ENCODE measurements around the gene SPAAR. TPM values are rescaled to one million over a fixed set of nuclear protein-coding genes. Genes with fewer than 3 reads are reported as not detected.
A peak's percentile ranks its signal among the peaks of the same experiment; 100 is the strongest.

SPAAR gene
- total and polyA plus RNA-seq, 4 donors, result 0.65 to 2.4 (median 1.1) TPM

- H3K27ac ChIP-seq (ENCODE audit: low read depth in 1 of 2, low read length in 2 of 2), result no peak overlapping the region
- TF ChIP-seq REST (IDR thresholded peaks at IDR 0.05), result no peak
- TF ChIP-seq EGR1 (IDR thresholded peaks at IDR 0.05; ENCODE audit: low read depth in 2 of 2), result no peak
- no peak for TF ChIP-seq GABPA (IDR thresholded peaks at IDR 0.05 in 1 of 2, conservative IDR thresholded peaks at IDR 0.05 in 1 of 2)
- no peak for TF ChIP-seq FOXA1 (IDR thresholded peaks at IDR 0.05)
- no peak for TF ChIP-seq YY1 (IDR thresholded peaks at IDR 0.05)
- no peak for TF ChIP-seq SP1 (IDR thresholded peaks at IDR 0.05)
- TF ChIP-seq TAF1 (conservative IDR thresholded peaks at IDR 0.05), result no peak
- TF ChIP-seq RXRA (IDR thresholded peaks at IDR 0.05), result no peak
- TF ChIP-seq HNF4A (conservative IDR thresholded peaks at IDR 0.05), result no peak
- no peak for TF ChIP-seq NR2F2 (IDR thresholded peaks at IDR 0.05)
- H3K4me1 ChIP-seq (ENCODE audit: control insufficient read depth in 4 of 4, insufficient read depth in 4 of 4, low read length in 3 of 4), result peaks cover 0 to 9% (median 4%) of the 10 kb centered on the region in 4 donors
- no peaks in the 10 kb centered on the region for H3K27me3 ChIP-seq (ENCODE audit: control insufficient read depth in 4 of 4, insufficient read depth in 4 of 4, low read length in 3 of 4)
- no peaks in the 10 kb centered on the region for H3K9me3 ChIP-seq (ENCODE audit: control insufficient read depth in 4 of 4, low read length in 3 of 4)
- DNase-seq (ENCODE audit: low spot score), result no peak
- H3K9ac ChIP-seq (ENCODE audit: low read depth in 1 of 2, low read length in 2 of 2), result no peak overlapping the region
- no peaks in the 10 kb centered on the region for H3K36me3 ChIP-seq (ENCODE audit: control insufficient read depth in 4 of 4, insufficient read depth in 3 of 4, low read depth in 1 of 4, low read length in 3 of 4)
- 69% methylated on average over 3 of the region's 3 CpGs for WGBS
- no peak overlapping the region for H3K4me3 ChIP-seq (ENCODE audit: low read depth in 1 of 3, low read length in 3 of 3)
Observed at GRCh38 chr9:35944841-35945240, 35.6 kb downstream of the SPAAR start.

GRCh38 chr9:35945341-35946018 lies 36.2 kb downstream of the SPAAR start:
- TF ChIP-seq FOXA1 (IDR thresholded peaks at IDR 0.05) (no peak), SP1 (IDR thresholded peaks at IDR 0.05) (peak; percentile 36), GABPA (IDR thresholded peaks at IDR 0.05 in 1 of 2, conservative IDR thresholded peaks at IDR 0.05 in 1 of 2) (peak; percentile 75 to 87), NR2F2 (IDR thresholded peaks at IDR 0.05) (peak; percentile 49), REST (IDR thresholded peaks at IDR 0.05) (no peak), ATF3 (IDR thresholded peaks at IDR 0.05) (no peak), RAD21 (IDR thresholded peaks at IDR 0.05) (peak; percentile 93 to 94), MAX (IDR thresholded peaks at IDR 0.05) (peak; percentile 63), CTCF (IDR thresholded peaks at IDR 0.05; ENCODE audit: low read depth, low read length, missing input control) (peak; percentile 86), ZBTB33 (IDR thresholded peaks at IDR 0.05) (no peak), EGR1 (IDR thresholded peaks at IDR 0.05; ENCODE audit: low read depth in 2 of 2) (peak in 1 of 2 donors; percentile 71), FOXA2 (IDR thresholded peaks at IDR 0.05) (no peak), JUND (IDR thresholded peaks at IDR 0.05) (no peak), YY1 (IDR thresholded peaks at IDR 0.05) (peak; percentile 54), HNF4A (conservative IDR thresholded peaks at IDR 0.05) (peak; percentile 11 to 52), HNF4G (IDR thresholded peaks at IDR 0.05) (peak; percentile 10), RXRA (IDR thresholded peaks at IDR 0.05) (peak; percentile 40 to 43), TAF1 (conservative IDR thresholded peaks at IDR 0.05) (no peak)
- H3K9ac ChIP-seq (ENCODE audit: low read depth in 1 of 2, low read length in 2 of 2), result no peak overlapping the region
- no peaks in the 10 kb centered on the region for H3K9me3 ChIP-seq (ENCODE audit: control insufficient read depth in 4 of 4, low read length in 3 of 4)
- H3K4me3 ChIP-seq (ENCODE audit: low read depth in 1 of 3, low read length in 3 of 3), result peak overlapping the region in 2 of 3 donors; percentile 4 to 40
- 29% methylated on average over 10 of the region's 10 CpGs for WGBS
- DNase-seq (ENCODE audit: low spot score), result peak; percentile 73
- H3K36me3 ChIP-seq (ENCODE audit: control insufficient read depth in 4 of 4, insufficient read depth in 3 of 4, low read depth in 1 of 4, low read length in 3 of 4), result no peaks in the 10 kb centered on the region
- H3K4me1 ChIP-seq (ENCODE audit: control insufficient read depth in 4 of 4, insufficient read depth in 4 of 4, low read length in 3 of 4), result peaks cover 0 to 9% (median 4%) of the 10 kb centered on the region in 4 donors
- H3K27me3 ChIP-seq (ENCODE audit: control insufficient read depth in 4 of 4, insufficient read depth in 4 of 4, low read length in 3 of 4), result no peaks in the 10 kb centered on the region
- no peak overlapping the region for H3K27ac ChIP-seq (ENCODE audit: low read depth in 1 of 2, low read length in 2 of 2)

Data from liver (tissue), 9 donors.